GM19455 (cell line): ENCODE measurements around the gene AHNAK2.

ENCODE experiments used
- ATAC-seq: cut with Tn5 transposase; IDR thresholded peaks from one replicate; pipeline ENCODE4 v1.9.1; 2021; ENCODE audit not compliant: unreplicated experiment

The AHNAK2 gene

GRCh38 chr14:105012171-105012985 is 34.2 kb upstream of the AHNAK2 start:
- ATAC-seq, result no peak

- ATAC-seq, result no peak
Measured at GRCh38 chr14:105011312-105011990, 33.3 kb upstream of the AHNAK2 start.

- no peak for ATAC-seq
Measured at GRCh38 chr14:105010891-105011291, 32.7 kb upstream of the AHNAK2 start.

GRCh38 chr14:105010106-105010505 is 31.9 kb upstream of the AHNAK2 start:
- no peak for ATAC-seq

- ATAC-seq, result no peak
Measured at GRCh38 chr14:105007593-105008264, 29.6 kb upstream of the AHNAK2 start.

GRCh38 chr14:105006831-105007592 is 28.8 kb upstream of the AHNAK2 start:
- ATAC-seq, result no peak

- ATAC-seq, result no peak
Measured at GRCh38 chr14:105005929-105006830, 28.0 kb upstream of the AHNAK2 start.

GRCh38 chr14:105005329-105005928 is 27.3 kb upstream of the AHNAK2 start:
- ATAC-seq, result no peak

- ATAC-seq, result no peak
Measured at GRCh38 chr14:104999361-104999760, 21.2 kb upstream of the AHNAK2 start.

GRCh38 chr14:104998801-104999200 is 20.6 kb upstream of the AHNAK2 start:
- no peak for ATAC-seq

GRCh38 chr14:104996483-104996882 is 18.3 kb upstream of the AHNAK2 start:
- ATAC-seq, result no peak

- ATAC-seq, result no peak
Measured at GRCh38 chr14:104996032-104996431, 17.9 kb upstream of the AHNAK2 start.

GRCh38 chr14:104994978-104995377 is 16.8 kb upstream of the AHNAK2 start:
- ATAC-seq, result no peak

GRCh38 chr14:104993808-104994591 is 15.8 kb upstream of the AHNAK2 start:
- no peak for ATAC-seq

- ATAC-seq, result no peak
Measured at GRCh38 chr14:104993306-104993705, 15.1 kb upstream of the AHNAK2 start.

- ATAC-seq, result no peak
Measured at GRCh38 chr14:104992501-104992900, 14.3 kb upstream of the AHNAK2 start.

- no peak for ATAC-seq
Measured at GRCh38 chr14:104991896-104992230, 13.7 kb upstream of the AHNAK2 start.

GRCh38 chr14:104989951-104990303 is 11.8 kb upstream of the AHNAK2 start:
- ATAC-seq, result no peak
